Tongue (tissue), 2 donors: ENCODE data around the gene KCTD13. TPM values are rescaled to one million over a fixed set of nuclear protein-coding genes. Genes with fewer than 3 reads are reported as not detected.
"Not testable (repeated sequence)": the region's sequence is repeated elsewhere in the genome, so short reads cannot be mapped to it uniquely, and the experiment has no call there.

Experiments used
- DNase-seq: peaks from one replicate; pipeline ENCODE4 v3.0.0-alpha.2; 2015
- total RNA-seq: library from RNA; depleted of rRNA; stranded (reverse); fragments of >200 nt; gene quantifications from one replicate; pipeline ENCODE4 v1.2.3, GENCODE V29; 2014

Gene KCTD13
- total RNA-seq, 1 donor from 2014 or later, result 8.7 TPM

DNA sequence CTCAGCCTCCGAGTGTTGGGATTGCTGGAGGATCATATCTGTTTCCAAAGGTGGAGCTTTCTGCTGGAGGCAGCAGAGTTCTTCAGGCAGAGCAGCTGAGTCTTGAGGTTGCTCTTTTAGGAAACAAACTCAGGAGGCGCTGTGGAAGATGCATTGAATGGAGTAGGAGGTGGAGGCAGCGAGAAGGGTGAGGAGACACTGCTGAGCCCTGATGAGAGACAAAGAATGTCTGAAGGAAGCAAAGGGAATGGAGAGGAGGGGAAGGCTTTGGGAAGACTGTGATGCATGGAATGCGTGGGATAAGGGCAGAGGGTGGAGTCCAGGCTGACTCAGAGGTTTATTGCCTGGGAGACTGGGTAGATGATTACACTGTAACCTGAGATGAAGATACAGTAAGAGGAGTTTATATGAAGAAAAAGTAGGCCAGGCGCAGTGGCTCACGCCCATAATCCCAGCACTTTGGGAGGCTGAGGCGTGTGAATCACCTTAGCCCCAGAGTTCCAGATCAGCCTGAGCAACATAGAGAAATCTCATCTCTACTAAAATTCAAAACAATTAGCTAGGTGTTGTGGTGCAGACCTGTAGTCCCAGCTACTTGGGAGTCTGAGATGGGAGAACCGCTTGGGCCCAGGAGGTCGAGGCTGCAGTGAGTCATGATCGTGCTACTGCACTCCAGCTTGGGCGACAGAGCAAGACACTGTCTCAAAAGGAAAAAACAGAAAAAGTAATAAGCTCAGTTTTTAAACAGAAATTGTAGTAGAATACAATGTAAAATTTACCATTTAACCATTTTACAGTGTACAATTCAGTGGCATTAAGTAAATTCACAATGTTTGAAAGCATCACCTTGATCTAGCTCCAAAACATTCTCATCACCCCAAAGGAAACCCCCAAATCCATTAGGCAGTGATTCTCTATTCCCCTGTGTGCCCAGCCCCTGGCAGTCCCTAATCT lies 18.1 kb upstream of the KCTD13 start:
- DNase-seq, result peak; percentile 70

DNA sequence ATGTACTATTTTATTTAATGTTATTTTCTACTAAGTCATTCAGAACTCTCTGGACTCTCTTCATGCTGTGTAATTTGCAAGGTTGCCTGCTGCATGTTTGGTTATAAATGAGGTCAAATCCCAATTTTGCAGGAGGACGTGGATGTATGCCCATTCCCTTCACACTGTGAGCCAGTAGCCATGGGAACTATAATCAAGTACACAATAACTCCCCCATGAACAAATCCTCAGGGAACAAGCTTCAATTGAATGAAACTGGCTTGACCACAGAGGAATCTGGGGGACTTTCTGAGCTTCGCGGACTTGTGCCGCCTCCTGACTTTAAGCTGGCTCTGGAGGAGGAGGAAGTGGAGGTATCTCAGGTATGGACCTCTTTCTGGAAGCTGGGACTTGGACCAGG lies 14.6 kb upstream of the KCTD13 start:
- no peak for DNase-seq

DNA sequence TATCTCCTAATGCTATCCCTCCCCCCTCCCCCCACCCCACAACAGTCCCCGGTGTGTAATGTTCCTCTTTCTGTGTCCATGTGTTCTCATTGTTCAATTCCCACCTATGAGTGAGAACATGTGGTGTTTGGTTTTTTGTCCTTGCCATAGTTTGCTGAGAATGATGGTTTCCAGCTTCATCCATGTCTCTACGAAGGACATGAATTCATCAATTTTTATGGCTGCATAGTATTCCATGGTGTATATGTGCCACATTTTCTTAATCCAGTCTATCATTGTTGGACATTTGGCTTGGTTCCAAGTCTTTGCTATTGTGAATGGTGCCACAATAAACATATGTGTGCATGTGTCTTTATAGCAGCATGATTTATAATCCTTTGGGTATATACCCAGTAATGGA lies 5.7 kb upstream of the KCTD13 start:
- not testable (repeated sequence) for DNase-seq

DNA sequence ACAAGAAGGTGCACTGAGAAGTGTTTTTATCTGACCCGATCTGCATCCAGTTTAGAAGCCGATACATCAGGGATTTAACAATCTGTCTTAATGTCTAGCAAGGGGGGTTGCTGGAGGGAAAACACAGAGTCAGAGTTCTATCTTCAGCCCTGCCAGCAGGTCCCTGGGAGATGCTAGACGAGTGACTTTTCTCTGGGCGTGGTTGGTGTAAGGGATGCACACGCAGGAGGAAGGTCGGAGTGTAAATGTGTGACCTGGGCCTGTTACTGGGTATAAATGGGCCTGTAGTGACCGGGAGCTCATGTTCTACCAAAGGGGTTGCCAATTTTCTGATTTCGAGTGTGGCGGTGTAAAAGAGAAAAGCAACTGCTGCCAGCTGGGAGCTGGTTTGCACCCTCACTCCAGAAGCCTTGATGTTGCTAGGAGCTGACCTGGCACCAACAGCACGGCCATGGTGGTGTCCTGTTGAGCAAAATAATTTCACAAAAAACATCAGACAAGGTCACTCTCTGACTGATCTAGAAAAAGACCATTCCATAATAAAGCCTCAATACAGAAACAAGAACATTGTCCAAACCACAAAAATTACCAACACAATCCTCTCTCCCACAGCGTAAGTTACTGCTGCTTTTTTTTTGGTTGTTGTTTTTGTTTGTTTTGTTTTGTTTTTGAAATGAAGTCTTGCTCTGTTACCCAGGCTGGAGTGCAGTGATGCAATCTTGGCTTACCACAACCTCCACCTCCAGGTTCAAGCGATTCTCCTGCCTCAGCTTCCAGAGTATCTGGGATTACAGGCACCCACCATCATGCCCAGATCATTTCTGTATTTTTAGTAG lies 1.3 kb upstream of the KCTD13 start:
- no peak for DNase-seq

DNA sequence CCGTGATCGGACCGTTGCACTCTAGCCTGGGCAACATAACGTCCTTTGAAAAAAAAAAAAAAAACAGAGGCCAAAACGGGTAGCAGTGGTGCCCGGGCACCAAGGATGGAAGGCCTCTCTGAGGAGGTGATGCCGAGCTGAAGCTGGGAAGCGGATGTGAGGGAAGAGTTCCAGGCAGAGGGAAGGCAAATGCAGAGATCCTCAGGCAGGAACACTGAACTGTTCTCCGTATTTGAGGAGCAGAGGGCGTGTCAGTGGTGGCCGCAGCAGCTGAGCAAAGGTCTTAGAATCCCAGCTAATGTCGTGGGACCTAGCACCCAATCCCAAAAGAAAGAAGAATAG lies 656 bp upstream of the KCTD13 start:
- peak; percentile 58 for DNase-seq

DNA sequence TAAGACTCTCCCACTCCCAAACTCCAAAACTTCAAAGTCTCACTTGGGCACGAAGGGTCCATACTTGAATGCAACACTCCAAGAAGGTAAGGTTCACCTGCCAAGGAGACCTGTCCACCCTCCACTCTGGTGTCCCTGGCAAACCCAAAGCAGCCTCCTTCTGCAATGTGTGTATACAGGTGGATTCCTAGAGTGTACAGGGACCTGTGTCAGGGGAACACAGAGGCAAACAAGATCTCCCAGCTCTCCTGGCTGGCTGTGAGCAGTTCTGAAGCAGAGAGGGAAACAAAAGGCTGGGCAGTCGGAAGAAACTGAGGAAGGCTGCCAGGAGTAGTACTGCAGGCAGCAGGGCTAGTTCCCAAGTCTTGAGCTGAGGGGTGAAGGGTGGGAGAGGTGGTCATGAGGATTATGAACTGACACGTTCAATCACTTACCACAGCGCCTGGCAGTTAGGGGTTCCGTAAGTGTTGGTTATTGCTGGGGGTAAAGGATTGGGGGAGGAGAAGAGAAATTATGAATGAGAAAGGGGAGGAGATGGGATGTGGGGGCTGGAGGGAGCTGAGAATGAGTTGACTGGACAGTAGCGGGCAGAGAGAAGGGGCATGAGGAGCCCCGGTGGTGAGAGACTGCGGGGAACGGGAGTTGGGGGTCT lies 795 bp downstream of the KCTD13 start:
- DNase-seq, result no peak

DNA sequence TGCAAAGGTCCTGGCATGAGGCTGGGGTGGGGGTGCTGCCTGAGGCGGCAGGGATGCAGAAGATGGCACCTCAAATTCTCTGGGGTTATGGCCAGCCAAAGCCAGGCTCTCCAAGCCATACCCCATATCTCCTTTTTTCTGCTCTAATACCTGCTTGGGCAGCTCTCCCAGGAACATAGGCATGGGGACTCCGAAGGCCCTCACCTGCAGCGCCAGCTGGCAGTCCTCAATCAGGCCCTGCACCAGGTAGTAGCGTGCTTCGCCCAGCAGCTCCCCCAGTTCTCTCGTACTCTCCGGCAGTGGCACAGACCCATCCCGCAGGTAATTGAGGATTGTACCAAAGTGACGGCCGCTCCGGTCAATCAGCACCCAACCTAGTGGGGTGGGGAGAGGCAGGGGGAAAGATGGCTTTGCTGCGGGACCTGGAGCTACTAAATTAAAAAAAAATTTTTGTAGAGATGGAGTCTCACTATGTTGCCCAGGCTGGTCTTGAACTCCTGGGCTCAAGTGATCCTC lies 3.0 kb downstream of the KCTD13 start:
- DNase-seq, result no peak

DNA sequence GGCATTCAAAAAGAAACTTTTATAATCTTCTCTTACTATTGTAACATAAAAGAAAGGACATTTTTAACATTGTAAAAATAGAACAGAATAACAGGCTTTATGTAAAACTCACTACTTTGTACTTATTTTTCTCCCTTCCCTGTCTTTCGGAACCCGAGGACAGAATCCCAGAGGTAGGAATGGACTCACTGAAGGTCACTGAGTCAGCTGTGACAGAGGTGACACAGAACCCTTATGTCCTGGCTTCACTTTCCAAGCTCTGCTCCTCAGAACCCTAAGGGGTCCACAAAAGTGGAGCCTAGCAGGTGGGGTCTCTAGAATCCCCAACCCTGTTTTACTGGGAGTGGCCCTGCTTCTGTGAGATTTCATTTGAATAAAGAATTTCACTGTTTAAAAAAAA lies 3.7 kb downstream of the KCTD13 start:
- no peak for DNase-seq

DNA sequence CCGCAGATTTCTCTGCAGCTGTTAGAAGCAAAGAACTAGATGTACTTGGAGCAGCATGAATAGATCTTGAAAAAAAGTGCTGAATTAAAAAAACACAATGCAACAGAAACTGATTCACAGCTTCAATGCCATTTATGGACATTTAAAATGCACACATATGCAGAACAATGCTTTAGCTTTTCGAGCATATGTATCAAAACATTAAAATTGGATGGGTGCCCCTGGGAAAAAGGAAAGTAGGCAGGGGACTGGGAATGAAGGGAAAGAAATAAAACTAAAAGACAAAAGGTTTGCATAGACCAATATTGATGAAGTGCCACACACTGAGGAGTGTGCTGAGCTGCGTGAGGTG lies 5.0 kb downstream of the KCTD13 start:
- DNase-seq, result no peak

DNA sequence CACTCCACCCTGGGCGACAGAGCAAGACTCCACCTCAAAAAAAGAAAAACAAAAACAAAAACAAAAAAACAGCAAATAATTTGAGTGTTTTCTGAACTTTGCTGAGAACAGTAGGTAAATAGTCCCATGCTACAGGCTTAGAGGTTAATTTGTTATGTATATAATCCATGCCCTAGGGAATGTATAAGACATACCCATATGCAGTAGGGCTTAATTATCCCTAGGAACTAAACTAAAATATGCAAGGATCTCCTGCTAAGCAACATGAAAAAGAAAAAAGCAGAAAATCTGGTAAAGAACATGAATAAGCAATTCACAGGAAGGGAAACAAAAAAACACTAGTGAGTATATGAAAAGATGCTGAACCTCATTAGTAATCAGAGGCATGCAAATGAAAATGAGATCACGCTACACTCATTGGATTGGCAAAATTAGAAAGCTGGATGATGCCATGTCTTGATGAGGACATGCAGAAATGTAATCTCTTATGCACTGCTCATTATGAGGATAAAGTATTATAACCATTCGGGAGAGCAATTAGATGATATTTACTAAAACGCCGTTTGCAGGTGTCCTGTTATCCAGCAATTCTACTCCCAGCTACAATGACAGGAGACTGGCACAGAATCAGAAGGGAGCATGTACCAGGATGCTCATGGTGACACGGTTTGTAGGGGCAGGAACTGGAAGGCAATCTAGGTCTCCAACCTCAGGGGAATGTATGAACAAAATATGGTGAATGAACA lies 5.6 kb downstream of the KCTD13 start:
- no peak for DNase-seq

DNA sequence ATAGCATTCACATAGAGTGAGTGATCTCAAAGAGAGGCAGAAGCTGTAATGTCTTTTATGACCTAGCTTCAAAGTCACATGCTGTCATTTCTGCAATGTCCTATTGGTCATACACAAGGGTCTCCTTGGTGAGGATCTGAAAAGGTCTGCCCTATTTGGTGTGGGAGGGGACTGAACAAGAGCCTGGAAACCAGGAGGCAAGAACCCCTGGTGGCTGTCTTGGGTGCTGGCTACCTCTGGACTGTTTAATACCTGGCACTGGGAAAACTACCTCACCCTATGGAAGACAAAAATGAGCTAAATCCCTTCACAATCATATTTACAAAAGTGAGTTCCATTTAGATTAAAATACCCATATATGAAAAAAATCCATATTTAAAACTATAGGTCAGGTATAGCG lies 9.0 kb downstream of the KCTD13 start:
- no peak for DNase-seq

DNA sequence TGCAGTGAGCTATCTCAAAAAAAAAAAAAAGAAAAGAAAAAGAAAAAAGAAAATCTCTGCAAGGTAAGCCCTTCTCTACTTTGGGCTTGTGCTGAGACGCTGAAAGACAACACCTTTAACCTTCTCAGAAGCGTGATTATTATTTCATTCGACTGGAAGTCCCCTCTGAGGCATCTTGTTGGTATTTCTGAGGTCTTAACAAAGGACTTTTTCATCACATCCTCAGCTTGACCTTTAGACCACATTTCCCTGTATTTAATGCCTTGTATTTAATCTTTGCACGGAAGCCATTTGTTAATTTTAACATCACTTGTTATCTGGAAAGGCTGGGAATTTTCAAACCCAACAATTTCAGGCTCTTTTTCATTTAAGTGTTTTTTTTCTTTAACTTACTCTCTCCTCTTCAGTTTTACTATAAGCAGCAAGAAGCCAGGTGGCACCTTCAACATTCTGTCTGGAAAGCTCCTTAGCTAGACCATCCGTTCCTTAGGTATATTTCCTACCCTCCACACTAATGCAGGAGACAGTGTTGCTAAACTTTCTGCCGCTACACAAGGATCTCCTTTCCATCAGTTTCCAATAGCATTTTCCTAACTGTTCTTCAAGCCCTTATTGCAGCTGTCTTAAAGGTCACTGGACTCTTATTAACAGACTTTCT lies 10.3 kb downstream of the KCTD13 start:
- DNase-seq, result no peak

DNA sequence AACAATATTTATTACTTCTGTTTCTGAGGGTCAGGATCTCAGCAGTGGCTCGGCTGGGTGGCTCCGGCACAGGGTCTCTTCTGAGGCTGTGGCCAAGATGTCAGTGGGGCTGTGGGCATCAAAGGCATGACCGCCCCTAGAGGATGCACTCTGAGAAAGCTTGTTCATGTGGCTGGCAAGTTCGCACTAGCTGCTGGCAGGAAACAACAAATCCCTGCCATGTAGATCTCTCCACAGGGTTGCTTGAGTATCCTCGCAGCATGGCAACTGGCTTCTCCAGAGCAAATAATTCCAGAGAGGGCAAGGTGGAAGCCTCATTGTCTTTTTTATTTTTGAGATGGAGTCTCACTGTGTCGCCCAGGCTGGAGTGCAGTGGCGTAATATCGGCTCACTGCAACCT lies 12.5 kb downstream of the KCTD13 start:
- DNase-seq, result no peak

DNA sequence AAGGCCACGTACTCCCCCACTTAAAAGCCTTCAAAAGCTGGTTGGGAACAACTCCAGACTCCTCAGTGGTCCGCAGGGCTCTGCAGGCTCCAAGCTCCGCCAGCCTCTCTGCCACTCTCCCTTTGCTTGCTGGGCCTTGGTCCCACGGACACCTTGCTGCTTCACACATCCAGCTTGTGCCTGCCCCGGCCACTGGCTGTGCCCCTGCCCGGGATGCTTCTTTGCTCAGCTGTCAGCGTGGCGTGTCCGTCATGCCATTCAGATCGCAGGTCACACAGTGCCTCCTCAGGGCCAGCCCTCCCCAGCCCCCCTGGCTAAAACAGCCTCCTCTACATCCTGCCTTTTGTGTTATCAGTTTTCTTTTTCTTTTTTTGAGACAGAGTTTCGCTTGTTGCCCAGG lies 13.9 kb downstream of the KCTD13 start:
- DNase-seq, result no peak

DNA sequence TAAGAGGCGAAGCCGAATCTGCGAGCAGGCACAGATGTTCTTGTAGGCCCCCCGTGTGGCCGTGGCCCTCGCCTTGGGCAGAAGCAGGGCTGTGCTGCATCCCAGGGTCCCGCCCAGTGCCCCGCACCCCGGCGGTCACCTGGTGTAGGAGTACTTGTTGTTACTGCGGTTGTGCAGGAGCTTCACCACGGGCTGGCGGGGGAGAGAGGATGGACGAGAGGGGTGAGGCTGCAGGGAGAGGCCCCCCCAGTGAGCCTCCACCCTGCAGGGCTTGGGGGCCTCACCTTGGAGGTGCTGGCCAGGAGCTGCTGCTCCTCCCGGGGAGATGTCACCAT lies 14.4 kb downstream of the KCTD13 start:
- no peak for DNase-seq

DNA sequence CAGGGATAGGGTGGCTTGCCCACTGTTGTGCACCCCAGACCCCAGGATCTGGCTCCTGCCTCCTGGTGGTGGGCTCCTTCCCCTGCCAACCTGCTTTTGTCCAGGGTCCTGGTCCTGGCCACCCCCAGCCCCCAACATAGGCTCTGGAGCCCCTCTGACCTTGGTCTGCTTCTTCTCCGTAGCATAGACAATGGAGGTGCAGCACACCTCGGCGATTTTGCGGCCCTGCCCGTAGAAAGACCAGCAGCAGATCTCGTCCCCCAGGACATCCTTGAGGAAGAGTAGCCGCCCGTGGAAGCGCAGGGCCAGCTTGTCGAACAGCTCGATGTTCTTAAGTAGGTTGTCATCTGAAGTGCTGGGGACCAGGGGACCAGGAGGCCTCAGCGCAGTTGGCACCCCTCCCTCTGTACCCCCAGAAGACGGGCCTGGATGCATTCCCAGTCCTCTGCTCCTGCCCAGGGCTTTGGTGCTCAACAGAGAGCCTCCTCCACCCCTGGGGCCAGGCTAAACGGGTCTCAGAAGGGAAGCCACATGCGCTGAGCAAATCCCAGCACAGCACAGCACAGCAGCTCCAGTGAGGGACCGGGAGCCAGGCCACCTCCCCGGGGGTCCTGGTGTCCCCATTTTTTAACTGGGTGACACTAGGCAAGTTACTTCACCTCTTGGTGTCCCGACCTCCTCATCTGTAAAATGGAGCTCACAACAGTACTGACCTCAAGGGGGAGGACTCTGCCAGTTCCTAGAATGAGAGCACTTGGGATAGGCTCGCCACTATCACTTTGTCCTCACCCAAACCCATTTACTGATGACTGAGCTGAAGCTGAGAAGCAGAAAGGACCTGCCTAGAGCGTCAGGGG lies 15.0 kb downstream of the KCTD13 start:
- DNase-seq, result no peak

DNA sequence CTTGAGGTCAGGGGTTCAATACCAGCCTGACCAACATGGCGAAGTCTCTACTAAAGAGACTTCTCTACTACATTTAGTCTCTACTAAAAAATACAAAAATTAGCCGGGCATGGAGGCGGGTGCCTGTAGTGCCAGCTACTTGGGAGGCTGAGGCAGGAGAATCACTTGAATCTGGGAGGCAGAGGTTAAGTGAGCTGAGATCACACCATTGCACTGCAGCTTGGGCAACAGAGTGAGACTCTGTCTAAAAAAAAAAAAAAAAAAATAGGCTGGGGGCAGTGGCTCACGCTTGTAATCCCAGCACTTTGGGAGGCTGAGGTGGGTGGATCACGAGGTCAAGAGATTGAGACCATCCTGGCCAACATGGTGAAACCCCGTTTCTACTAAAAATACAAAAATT lies 16.2 kb downstream of the KCTD13 start:
- not testable (repeated sequence) for DNase-seq

DNA sequence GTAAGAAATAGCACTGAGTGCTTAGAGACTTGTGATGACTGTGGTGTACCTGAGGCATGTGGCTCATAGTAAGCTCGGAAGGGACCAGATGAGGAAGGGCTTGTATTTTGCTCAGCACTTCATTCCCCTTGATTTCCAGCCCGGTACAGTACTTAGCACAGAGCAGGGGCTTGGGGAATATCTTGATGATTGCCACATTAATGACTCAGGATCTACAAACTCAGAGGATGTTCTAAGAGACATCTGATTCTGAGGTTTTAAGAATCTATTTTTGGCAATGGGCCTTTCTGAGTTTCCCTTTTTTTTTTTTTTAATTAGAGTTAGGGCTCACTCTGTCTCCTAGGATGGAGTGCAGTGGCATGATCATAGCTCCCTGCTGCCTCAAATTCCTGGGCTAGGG lies 16.6 kb downstream of the KCTD13 start:
- no peak for DNase-seq

DNA sequence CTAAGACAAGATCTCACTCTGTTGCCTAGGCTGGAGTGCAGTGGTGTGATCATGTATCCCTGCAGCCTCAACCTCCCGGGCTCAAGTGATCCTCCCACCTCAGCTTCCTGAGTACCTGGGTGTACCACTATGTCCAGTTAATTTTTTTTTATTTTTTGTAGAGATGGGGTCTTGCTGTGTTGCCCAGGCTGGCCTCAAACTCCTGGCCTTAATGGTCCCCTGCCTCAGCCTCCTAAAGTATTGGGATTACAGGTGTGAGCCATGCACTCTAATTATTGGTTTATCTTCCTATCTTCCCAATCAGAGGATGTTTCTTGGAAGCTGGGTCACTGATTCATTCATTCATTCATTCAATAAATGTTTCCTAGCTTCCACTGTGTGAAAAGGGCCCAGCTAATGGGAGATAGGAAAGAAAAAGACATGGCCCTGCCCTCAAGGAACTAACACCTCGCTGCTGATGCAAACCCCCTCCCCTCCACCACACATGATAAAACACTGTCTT lies 17.3 kb downstream of the KCTD13 start:
- no peak for DNase-seq

DNA sequence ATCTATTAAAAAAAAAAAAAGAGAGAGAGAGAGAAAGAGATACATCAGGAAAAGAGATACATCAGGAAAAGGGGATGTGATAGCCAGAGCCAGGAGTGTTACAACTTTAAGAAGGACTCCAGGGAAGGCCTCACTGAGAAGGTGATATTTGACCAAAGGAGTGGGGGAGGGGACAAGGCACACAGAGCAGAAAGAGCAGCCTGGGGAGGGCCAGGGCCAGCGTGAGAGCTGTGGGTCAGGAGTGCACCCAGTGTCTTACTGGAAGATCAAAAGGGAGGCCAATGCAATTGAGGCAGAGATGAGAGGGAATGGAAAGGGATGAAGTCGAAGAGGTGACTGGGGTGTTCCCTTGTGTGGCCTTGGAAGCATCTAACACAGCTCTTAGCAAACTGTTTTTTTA lies 18.1 kb downstream of the KCTD13 start:
- no peak for DNase-seq
